Mammary epithelial cell (primary cell): ENCODE measurements around the gene IRGQ.

Source experiments
- EZH2 ChIP-seq: IDR thresholded peaks from 2 replicates; pipeline ENCODE4 v1.6.1; 2012; ENCODE audit warnings: low read length, inconsistent platforms, borderline replicate concordance
- TF ChIP-seq, protein P1 (sequence below), 2 donors: IDR thresholded peaks in 1 of 2; conservative IDR thresholded peaks in 1 of 2; 2 replicates each; pipeline ENCODE4 v1.5.1; 2011 to 2012; ENCODE audit warnings: inconsistent platforms in 2 of 2, low read length in 2 of 2, mild to moderate bottlenecking in 2 of 2, control low read depth in 1 of 2, low read depth in 1 of 2; ENCODE audit not compliant: insufficient read depth in 1 of 2; ENCODE audit errors: extremely low read depth in 1 of 2

DNA sequence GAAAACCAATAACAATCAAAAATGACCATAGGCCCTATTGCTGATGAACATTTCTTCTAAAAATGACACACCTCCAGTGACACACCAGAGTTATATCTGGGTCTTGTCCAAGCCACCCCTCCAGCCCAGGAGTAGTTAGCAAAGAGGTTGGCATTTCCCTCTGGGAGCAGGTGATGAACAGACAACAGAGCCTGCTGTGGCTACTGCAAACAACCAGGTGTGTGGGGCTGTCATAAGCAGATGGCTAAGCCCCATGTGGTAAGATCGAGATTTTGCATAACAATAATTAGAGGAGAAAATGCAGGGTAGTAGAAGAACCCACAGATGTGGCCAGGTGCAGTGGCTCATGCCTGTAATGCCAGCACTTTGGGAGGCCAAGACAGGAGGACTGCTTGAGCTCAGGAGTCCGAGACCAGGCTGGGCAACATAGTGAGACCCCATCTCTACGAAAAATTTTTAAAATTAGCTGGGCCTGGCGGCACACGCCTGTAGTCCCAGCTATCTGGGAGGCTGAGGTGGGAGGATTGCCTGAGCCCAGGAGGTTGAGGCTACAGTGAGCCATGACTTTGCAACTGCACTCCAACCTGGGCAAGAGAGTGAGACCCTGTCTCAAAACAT lies 25.7 kb downstream of the IRGQ start:
- TF ChIP-seq, protein P1, sequence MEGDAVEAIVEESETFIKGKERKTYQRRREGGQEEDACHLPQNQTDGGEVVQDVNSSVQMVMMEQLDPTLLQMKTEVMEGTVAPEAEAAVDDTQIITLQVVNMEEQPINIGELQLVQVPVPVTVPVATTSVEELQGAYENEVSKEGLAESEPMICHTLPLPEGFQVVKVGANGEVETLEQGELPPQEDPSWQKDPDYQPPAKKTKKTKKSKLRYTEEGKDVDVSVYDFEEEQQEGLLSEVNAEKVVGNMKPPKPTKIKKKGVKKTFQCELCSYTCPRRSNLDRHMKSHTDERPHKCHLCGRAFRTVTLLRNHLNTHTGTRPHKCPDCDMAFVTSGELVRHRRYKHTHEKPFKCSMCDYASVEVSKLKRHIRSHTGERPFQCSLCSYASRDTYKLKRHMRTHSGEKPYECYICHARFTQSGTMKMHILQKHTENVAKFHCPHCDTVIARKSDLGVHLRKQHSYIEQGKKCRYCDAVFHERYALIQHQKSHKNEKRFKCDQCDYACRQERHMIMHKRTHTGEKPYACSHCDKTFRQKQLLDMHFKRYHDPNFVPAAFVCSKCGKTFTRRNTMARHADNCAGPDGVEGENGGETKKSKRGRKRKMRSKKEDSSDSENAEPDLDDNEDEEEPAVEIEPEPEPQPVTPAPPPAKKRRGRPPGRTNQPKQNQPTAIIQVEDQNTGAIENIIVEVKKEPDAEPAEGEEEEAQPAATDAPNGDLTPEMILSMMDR (conservative IDR thresholded peaks at IDR 0.05 in 1 of 2, IDR thresholded peaks at IDR 0.05 in 1 of 2; ENCODE audit: extremely low read depth in 1 of 2, insufficient read depth in 1 of 2, low read depth in 1 of 2, low read length in 2 of 2) = no peak
- TF ChIP-seq EZH2 = no peak
